Endothelial cell (in vitro differentiated cells): ENCODE results near the gene HLA-B. TPM values are rescaled to one million over a fixed set of nuclear protein-coding genes. Genes with fewer than 3 reads are reported as not detected.
"Not testable (repeated sequence)": the region's sequence is repeated elsewhere in the genome, so short reads cannot be mapped to it uniquely, and the experiment has no call there.

ENCODE experiments used
- DNase-seq: peaks from one replicate; pipeline ENCODE4 v3.0.0; 2021; ENCODE audit warnings: low spot score
- H3K27ac Mint-ChIP-seq: one replicate; pipeline ENCODE4 v1.8.0; 2021; ENCODE audit warnings: mixed read lengths, inconsistent platforms; ENCODE audit not compliant: unreplicated experiment
- H3K27me3 Mint-ChIP-seq: one replicate; pipeline ENCODE4 v1.8.0; 2021; ENCODE audit warnings: mild to moderate bottlenecking, moderate library complexity, mixed read lengths, inconsistent platforms; ENCODE audit not compliant: unreplicated experiment
- H3K36me3 Mint-ChIP-seq: one replicate; pipeline ENCODE4 v1.8.0; 2021; ENCODE audit warnings: mild to moderate bottlenecking, low read depth, mixed read lengths, inconsistent platforms; ENCODE audit not compliant: unreplicated experiment
- H3K4me1 Mint-ChIP-seq: one replicate; pipeline ENCODE4 v1.8.0; 2021; ENCODE audit warnings: mild to moderate bottlenecking, mixed read lengths, inconsistent platforms; ENCODE audit not compliant: unreplicated experiment
- H3K4me3 Mint-ChIP-seq: one replicate; pipeline ENCODE4 v1.8.0; 2021; ENCODE audit warnings: mild to moderate bottlenecking, mixed read lengths, inconsistent platforms; ENCODE audit not compliant: unreplicated experiment
- H3K9me3 Mint-ChIP-seq: one replicate; pipeline ENCODE4 v1.8.0; 2021; ENCODE audit warnings: mixed read lengths, inconsistent platforms; ENCODE audit not compliant: unreplicated experiment
- total RNA-seq: library from RNA; stranded (reverse); fragmentation: NEBNext Ultra II Directional; extraction: Animal tissue kit (Norgen Biotek cat#: 25700); gene quantifications from one replicate; pipeline ENCODE4 v1.2.1, GENCODE V29; 2021; ENCODE audit not compliant: unreplicated experiment
- TF ChIP-seq, protein P1 (sequence below): fragments of 200-600 bp; sonication (generic); IDR thresholded peaks from one replicate; pipeline ENCODE4 v1.5.0; 2021; ENCODE audit warnings: antibody characterized with exemption; ENCODE audit not compliant: unreplicated experiment

The HLA-B gene
- total RNA-seq, 1 donor from 2014 or later: 301 TPM

DNA sequence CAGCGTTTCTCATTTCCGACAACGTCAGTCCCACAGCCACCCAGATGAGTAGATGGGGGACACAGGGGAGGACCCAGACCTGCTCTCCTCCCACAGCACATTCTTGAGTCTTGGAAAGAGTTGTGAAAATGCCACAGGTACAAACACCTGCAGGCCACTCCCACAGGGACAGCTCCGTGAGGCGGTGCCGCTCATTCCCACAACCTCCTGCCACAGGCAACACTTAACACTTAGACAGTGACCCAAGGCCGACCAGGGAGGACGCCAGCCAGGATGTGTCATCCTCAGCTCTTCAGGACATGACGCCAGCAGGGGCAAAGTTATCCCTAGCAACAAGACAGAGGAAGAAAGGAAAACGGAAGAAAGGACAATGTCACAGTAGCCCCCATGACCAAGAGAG is 22.9 kb upstream of the HLA-B start:
- Mint-ChIP-seq H3K4me3 (no peak overlapping the region), H3K9me3 (no peaks in the 10 kb centered on the region), H3K4me1 (no peaks in the 10 kb centered on the region), H3K27ac (no peak overlapping the region), H3K36me3 (no peaks in the 10 kb centered on the region), H3K27me3 (no peaks in the 10 kb centered on the region)
- DNase-seq: no peak
- TF ChIP-seq, protein P1, sequence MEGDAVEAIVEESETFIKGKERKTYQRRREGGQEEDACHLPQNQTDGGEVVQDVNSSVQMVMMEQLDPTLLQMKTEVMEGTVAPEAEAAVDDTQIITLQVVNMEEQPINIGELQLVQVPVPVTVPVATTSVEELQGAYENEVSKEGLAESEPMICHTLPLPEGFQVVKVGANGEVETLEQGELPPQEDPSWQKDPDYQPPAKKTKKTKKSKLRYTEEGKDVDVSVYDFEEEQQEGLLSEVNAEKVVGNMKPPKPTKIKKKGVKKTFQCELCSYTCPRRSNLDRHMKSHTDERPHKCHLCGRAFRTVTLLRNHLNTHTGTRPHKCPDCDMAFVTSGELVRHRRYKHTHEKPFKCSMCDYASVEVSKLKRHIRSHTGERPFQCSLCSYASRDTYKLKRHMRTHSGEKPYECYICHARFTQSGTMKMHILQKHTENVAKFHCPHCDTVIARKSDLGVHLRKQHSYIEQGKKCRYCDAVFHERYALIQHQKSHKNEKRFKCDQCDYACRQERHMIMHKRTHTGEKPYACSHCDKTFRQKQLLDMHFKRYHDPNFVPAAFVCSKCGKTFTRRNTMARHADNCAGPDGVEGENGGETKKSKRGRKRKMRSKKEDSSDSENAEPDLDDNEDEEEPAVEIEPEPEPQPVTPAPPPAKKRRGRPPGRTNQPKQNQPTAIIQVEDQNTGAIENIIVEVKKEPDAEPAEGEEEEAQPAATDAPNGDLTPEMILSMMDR: no peak

DNA sequence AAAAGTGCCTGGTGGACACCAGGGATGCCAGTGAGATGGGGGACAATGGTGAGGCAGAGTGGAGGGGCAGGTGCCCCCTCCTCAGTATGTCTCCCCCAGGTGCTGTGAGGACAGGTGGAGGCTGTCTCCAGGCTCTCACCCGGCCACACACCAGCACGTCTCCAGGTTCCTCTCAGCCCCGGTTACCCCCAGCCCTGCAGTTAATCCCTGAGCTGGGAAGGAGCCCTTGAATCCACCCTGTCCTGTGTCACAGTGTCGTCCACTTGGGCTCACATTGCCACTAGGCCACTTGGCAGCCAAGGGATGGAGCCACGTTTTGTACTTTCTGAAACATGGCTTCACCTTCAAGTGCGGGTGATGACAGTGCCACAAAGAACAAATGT is 21.7 kb upstream of the HLA-B start:
- Mint-ChIP-seq H3K4me3 (no peak overlapping the region), H3K36me3 (no peaks in the 10 kb centered on the region), H3K27ac (no peak overlapping the region), H3K27me3 (no peaks in the 10 kb centered on the region), H3K4me1 (no peaks in the 10 kb centered on the region), H3K9me3 (no peaks in the 10 kb centered on the region)
- no peak for DNase-seq
- TF ChIP-seq, protein P1: no peak

DNA sequence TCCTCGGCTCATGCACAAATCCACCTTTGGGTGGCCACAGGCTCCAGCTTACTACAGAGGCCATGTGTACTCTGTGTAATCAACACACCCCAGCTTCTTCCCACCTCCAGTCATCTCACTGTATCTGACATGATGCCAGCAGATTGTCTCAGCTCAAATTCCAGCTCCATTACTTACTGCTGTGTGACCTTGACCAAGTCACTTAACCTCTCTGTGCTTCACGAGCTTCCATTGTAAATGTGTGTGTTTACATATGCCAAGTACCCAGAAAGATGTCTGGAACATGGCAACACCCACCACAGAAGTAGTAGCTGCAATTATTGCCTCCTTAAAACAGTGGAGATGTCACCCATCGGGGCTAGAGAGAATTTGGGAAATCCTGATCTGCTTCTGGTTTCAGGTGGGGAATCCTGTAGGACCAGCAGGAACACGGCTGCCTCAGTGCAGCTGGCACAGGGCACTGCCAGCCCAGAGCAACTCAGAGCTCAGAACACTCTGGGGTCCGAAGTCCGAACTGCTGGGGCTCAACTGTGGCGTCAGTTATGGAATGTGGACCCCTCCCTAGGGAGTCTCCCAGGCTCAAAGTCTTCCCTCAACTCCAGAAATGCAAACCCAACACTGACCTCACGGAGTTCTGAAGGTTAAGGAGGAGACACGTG is 21.2 kb upstream of the HLA-B start:
- no peaks in the 10 kb centered on the region for H3K4me1 Mint-ChIP-seq

DNA sequence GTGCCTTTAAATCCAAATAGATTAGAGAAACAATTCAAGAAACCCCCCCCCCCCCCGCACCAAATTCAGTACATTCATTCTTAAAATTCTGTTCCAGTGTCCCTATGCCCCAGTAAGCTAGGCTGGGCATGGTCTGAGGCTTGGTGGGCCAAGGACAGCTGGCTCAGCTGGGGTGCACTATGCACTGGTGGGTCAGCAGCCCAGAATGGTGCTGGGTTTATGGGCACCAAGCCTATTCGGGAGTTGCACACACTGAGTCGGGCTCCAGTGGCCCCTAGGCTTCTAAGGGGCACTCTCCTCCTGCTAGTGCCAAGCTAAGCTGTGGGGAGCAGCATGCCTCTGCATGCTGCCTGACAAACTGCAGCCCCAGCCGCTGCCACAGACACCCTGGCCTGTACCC is 20.1 kb upstream of the HLA-B start:
- no peak overlapping the region for H3K27ac Mint-ChIP-seq
- TF ChIP-seq, protein P1: no peak

More for the DNA sequence above, 21.2 kb upstream of the HLA-B start:
- H3K27me3 Mint-ChIP-seq: no peaks in the 10 kb centered on the region
- TF ChIP-seq, protein P1: no peak
- no peak overlapping the region for H3K4me3 Mint-ChIP-seq
- H3K9me3 Mint-ChIP-seq: no peaks in the 10 kb centered on the region
- no peak for DNase-seq
- no peaks in the 10 kb centered on the region for H3K36me3 Mint-ChIP-seq
- H3K27ac Mint-ChIP-seq: no peak overlapping the region

DNA sequence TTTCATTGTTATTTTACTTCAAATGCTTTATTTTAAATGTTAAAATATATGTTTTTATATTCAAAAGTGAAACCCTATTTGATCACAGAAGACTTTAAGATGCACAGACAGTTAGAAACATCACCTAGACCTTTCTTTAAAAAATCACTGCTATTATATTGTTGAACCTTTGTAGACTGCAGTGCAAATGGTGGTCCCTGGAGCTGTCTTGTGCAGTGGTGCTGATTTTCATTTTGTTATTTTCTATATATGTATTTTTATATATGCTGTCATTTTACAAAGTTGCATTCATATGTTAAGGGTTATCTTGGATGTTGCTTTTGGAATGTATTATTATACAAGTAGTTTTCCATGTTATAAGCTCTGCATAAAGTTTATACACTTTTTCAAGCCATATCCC is 18.7 kb upstream of the HLA-B start:
- Mint-ChIP-seq H3K27ac (no peak overlapping the region), H3K9me3 (no peaks in the 10 kb centered on the region), H3K27me3 (no peaks in the 10 kb centered on the region), H3K4me3 (no peak overlapping the region), H3K36me3 (peaks cover 5% of the 10 kb centered on the region), H3K4me1 (no peaks in the 10 kb centered on the region)
- TF ChIP-seq, protein P1: no peak
- no peak for DNase-seq

More for the DNA sequence above, 20.1 kb upstream of the HLA-B start:
- no peaks in the 10 kb centered on the region for H3K9me3 Mint-ChIP-seq
- no peak for DNase-seq
- H3K36me3 Mint-ChIP-seq: peaks cover 3% of the 10 kb centered on the region
- H3K4me3 Mint-ChIP-seq: no peak overlapping the region
- no peaks in the 10 kb centered on the region for H3K27me3 Mint-ChIP-seq
- H3K4me1 Mint-ChIP-seq: no peaks in the 10 kb centered on the region

DNA sequence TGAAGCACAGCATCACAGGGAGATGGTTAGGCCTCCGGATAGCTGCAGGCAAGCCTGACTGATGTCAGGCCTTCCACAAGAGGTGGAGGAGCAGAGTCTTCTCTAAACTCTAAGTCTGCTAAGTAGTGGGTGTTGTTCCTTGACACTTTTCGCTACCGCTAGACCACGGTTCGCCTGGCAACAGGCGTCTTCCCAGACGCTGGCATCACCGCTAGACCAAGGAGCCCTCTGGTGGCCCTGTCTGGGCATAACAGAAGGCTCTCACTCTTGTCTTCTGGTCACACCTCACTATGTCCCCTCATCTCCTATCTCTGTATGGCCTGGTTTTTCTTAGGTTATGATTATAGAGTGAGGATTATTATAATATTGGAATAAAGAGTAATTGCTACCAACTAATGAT is 17.1 kb upstream of the HLA-B start:
- not testable (repeated sequence) for H3K9me3 Mint-ChIP-seq, H3K4me3 Mint-ChIP-seq, H3K27me3 Mint-ChIP-seq, H3K36me3 Mint-ChIP-seq, H3K4me1 Mint-ChIP-seq, H3K27ac Mint-ChIP-seq, DNase-seq
